Measurements from ENCODE around the gene TMPRSS3. TPM values are rescaled to one million over a fixed set of nuclear protein-coding genes. Genes with fewer than 3 reads are reported as not detected.

TMPRSS3 gene
- total and polyA plus RNA-seq, 3 donors from 2014 or later = 0.40 to 0.56 TPM; not detected in 1

DNA sequence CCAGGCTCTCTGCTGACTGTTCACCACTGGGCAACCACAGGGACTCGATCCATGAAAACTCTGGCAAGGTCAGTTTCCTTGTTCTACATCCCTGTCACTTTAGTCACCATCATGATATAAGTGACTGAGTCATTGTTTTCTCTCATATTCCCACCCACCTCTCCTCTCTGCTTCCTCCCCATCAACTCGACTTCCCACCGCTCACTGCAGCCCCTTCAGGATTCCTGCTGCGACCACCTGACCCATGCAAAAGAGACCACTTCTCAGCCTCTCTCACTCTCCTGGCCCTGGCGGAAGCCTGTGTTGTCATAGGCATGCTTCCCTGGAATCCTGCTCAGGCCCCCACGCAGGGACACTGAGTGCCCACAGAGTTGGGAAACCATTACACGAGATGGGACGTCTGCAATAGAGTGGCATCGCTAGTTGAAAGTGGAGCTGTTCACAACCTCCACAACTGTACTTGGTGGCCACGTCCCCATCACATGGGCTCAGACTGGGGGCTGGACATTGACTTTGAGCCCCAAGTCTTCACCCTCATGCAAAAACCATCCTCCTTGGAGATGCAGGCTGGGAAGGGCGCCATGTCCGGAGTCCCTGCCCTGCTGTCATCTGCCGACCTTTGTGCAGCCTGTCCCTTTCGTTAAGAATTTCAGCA, 43.3 kb downstream of the TMPRSS3 start:
- Histone ChIP-seq H3K4me1 (no peaks in the 10 kb centered on the region), H3K27me3 (no peaks in the 10 kb centered on the region), H3K9me3 (no peaks in the 10 kb centered on the region), H3K27ac (no peak overlapping the region), H3K36me3 (ENCODE audit: low read depth, missing control alignments) (no peaks in the 10 kb centered on the region), H3K4me3 (no peak overlapping the region)
- intact Hi-C loops (cut with DNase I; ENCODE audit: low total_unique reads) = no loop called here
- TF ChIP-seq, protein P1, sequence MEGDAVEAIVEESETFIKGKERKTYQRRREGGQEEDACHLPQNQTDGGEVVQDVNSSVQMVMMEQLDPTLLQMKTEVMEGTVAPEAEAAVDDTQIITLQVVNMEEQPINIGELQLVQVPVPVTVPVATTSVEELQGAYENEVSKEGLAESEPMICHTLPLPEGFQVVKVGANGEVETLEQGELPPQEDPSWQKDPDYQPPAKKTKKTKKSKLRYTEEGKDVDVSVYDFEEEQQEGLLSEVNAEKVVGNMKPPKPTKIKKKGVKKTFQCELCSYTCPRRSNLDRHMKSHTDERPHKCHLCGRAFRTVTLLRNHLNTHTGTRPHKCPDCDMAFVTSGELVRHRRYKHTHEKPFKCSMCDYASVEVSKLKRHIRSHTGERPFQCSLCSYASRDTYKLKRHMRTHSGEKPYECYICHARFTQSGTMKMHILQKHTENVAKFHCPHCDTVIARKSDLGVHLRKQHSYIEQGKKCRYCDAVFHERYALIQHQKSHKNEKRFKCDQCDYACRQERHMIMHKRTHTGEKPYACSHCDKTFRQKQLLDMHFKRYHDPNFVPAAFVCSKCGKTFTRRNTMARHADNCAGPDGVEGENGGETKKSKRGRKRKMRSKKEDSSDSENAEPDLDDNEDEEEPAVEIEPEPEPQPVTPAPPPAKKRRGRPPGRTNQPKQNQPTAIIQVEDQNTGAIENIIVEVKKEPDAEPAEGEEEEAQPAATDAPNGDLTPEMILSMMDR (IDR thresholded peaks at IDR 0.05) = no peak
- TF ChIP-seq POLR2A (IDR thresholded peaks at IDR 0.05) = no peak
- WGBS, 2 donors = 88 to 90% methylated on average over 11 to 14 of the region's 14 CpGs
- no peak for DNase-seq

DNA sequence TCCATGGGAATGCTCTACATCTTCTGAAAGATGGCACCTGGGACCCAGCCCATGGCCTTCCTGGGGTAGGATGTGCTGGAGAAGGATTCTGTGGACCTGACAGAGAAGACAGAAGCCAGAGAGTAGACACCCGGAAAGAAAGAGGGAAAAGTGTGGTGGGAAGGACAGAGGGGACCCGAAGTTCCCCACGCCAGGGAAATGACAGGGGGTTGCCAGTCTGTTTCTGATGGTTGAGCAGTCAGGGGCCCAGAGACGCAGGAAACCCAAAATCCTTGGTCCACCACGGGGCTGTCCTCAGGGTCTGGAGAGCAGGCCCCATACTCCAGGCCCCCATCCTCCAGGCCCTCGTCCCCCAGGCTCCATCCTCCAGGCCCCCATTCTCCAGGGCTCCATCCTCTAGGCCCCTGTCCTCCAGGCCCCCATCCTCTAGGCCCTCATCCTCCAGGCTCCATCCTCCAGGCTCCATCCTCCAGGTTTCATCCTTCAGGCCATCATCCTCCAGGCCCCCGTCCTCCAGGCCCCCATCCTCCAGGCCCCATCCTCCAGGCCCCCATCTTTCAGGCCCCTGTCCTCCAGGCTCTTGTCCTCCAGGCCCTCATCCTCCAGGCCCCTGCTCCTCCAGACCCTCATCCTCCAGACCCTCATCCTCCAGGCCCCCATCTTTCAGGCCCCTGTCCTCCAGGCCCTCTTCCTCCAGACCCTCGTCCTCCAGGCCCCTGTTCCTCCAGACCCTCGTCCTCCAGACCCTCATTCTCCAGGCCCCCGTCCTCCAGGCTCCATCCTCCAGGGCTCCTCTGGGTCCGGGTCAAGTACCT, 44.0 kb downstream of the TMPRSS3 start:
- WGBS, 2 donors = 87 to 89% methylated on average over 11 of the region's 11 CpGs
- Histone ChIP-seq H3K27me3 (no peaks in the 10 kb centered on the region), H3K4me1 (no peaks in the 10 kb centered on the region), H3K9me3 (no peaks in the 10 kb centered on the region), H3K4me3 (no peak overlapping the region), H3K27ac (no peak overlapping the region), H3K36me3 (ENCODE audit: low read depth, missing control alignments) (no peaks in the 10 kb centered on the region)
- no peak for DNase-seq
- TF ChIP-seq POLR2A (IDR thresholded peaks at IDR 0.05) = no peak
- TF ChIP-seq, protein P1 (IDR thresholded peaks at IDR 0.05) = no peak
- intact Hi-C loops (cut with DNase I; ENCODE audit: low total_unique reads) = no loop called here

DNA sequence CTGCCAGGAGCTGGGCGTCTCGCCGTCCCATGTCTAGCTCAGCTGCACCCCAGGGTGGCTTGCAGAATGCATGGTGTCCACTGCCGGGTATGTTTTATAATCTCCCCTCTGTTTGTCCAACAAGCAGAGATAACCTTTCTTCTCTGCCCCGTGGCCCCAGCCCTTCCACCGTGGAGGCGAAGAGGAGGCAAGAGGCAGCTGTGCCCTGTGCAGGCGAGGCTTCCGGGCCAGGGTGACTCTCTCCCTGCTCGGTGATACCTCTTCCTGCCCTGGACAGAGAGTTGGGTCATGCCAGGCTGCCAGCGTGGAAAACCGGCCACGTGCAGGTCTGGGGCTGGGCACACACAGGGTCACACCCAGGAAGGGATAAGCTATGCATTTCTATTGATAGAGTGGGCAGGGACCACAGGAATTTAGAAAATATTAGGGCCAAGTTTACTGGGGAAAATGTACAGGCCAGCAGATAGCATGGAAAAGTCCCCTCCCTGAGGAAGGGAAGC, 44.9 kb downstream of the TMPRSS3 start, which contains the start of gene TFF2:
TSS of gene TFF2 (minus strand) at position 68 of the 500 bp plus-strand sequence. CDS start at position 31, 37 bp downstream.
- Histone ChIP-seq H3K4me1 (no peaks in the 10 kb centered on the region), H3K4me3 (no peak within 1 kb of the TSS), H3K9me3 (no peaks in the 10 kb centered on the region), H3K27me3 (no peaks in the 10 kb centered on the region), H3K27ac (no peak within 1 kb of the TSS), H3K36me3 (ENCODE audit: low read depth, missing control alignments) (no peaks in the 10 kb centered on the region)
- TF ChIP-seq, protein P1 (IDR thresholded peaks at IDR 0.05) = no peak
- no peak for TF ChIP-seq POLR2A (IDR thresholded peaks at IDR 0.05)
- WGBS, 2 donors = 70% methylated on average over 8 to 13 of the region's 13 CpGs
- no peak for DNase-seq
- intact Hi-C loops (cut with DNase I; ENCODE audit: low total_unique reads) = no loop called here

DNA sequence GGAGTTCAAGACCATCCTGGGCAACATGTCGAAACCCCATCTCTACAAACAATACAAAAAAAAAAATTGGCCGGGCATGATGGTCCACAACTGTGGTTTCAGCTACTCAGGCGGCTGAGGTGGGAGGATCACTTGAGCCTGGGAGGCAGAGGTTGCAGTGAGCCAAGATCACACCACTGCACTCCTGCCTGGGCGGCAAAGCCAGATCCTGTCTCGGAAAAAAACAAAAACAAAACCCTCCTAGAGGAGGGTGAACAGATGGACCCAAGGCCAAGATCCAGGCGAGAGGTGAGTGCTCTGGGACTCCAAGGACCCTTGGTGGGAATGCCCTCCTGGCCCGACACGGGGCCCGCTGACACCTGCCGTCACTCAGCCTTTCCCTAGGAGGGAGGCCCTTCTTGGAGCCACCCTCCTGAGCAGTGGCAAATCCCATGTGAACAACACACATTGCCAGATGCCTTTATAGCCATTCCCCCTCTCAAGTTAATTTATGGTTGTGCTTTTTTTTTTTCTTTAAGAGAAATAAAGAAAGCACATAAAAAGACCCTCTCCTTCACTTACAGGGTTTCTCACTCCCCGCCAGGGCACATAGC, 45.4 kb downstream of the TMPRSS3 start:
- intact Hi-C loops (cut with DNase I; ENCODE audit: low total_unique reads) = no loop called here
- Histone ChIP-seq H3K36me3 (ENCODE audit: low read depth, missing control alignments) (no peaks in the 10 kb centered on the region), H3K9me3 (no peaks in the 10 kb centered on the region), H3K4me1 (no peaks in the 10 kb centered on the region), H3K27ac (no peak overlapping the region), H3K27me3 (no peaks in the 10 kb centered on the region), H3K4me3 (no peak overlapping the region)
- WGBS, 2 donors = 61 to 64% methylated on average over 11 of the region's 11 CpGs
- no peak for DNase-seq
- TF ChIP-seq, protein P1 (IDR thresholded peaks at IDR 0.05) = no peak
- TF ChIP-seq POLR2A (IDR thresholded peaks at IDR 0.05) = no peak
